Glutamatergic neuron (in vitro differentiated cells): ENCODE measurements around the gene VTI1A. TPM values are rescaled to one million over a fixed set of nuclear protein-coding genes. Genes with fewer than 3 reads are reported as not detected.
A peak's percentile ranks its signal among the peaks of the same experiment; 100 is the strongest.

Experiments used
- DNase-seq: peaks from one replicate; pipeline ENCODE4 v3.0.0; 2022
- H3K27ac Mint-ChIP-seq: one replicate; pipeline ENCODE4 v1.8.0; 2020; ENCODE audit warnings: mild to moderate bottlenecking, mixed read lengths, inconsistent platforms; ENCODE audit not compliant: unreplicated experiment
- H3K27me3 Mint-ChIP-seq: one replicate; pipeline ENCODE4 v1.8.0; 2020; ENCODE audit warnings: mild to moderate bottlenecking, moderate library complexity, mixed read lengths, inconsistent platforms; ENCODE audit not compliant: unreplicated experiment
- H3K36me3 Mint-ChIP-seq: one replicate; pipeline ENCODE4 v1.8.0; 2020; ENCODE audit warnings: mild to moderate bottlenecking, mixed read lengths, inconsistent platforms; ENCODE audit not compliant: unreplicated experiment
- H3K4me1 Mint-ChIP-seq: one replicate; pipeline ENCODE4 v1.8.0; 2020; ENCODE audit warnings: mild to moderate bottlenecking, low read depth, mixed read lengths, inconsistent platforms; ENCODE audit not compliant: unreplicated experiment
- H3K4me3 Mint-ChIP-seq: one replicate; pipeline ENCODE4 v1.8.0; 2020; ENCODE audit warnings: mild to moderate bottlenecking, mixed read lengths, inconsistent platforms; ENCODE audit not compliant: unreplicated experiment
- H3K9me3 Mint-ChIP-seq: one replicate; pipeline ENCODE4 v1.8.0; 2020; ENCODE audit warnings: mild to moderate bottlenecking, moderate library complexity, mixed read lengths, inconsistent platforms; ENCODE audit not compliant: unreplicated experiment
- total RNA-seq: library from RNA; stranded (reverse); fragmentation: NEBNext Ultra II Directional; extraction: Animal tissue kit (Norgen Biotek cat#: 25700); gene quantifications from one replicate; pipeline ENCODE4 v1.2.1, GENCODE V29; 2021; ENCODE audit not compliant: unreplicated experiment
- TF ChIP-seq, protein P1 (sequence below): fragments of 200-600 bp; sonication (generic); IDR thresholded peaks from one replicate; pipeline ENCODE4 v1.5.0; 2021; ENCODE audit not compliant: partially characterized antibody, unreplicated experiment

VTI1A gene
- total RNA-seq, 1 donor from 2014 or later: 61.0 TPM

DNA sequence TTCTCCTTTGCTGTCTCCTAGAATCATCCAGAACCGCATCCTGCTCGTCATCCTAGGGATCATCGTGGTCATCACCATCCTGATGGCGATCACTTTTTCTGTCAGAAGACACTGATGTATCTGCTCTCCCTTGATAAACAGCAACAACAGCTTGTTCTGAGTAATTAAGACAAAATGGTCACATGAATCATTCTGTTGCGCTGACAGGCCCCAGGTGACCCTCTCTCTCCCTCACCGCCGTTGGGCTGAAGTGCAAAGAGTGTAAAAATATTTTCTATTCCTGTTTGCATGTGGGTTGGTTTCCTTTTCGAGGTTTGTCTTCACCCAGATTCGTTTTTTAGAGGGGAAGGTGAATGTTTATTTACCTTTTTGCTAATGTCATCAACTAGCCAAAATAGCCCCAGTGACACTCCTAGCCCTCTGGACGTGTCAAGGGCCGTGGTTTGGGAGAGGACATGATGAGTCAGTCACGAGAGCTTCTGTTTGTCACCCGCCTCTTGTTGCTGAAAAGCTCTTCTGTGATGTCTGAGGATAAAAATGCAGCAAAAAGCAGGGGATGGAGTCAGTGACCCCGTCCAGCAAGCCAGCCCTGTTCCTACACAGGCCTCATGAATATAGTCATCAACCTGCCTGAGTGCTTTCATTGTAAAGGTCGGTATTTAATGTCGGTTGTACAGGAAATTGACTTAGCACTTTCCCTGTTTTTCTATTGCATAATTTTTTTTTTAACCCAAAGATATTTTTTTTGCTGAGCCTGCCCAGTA, 368.4 kb downstream of the VTI1A start:
- Mint-ChIP-seq H3K4me1 (peaks cover 41% of the 10 kb centered on the region), H3K27ac (peak overlapping the region; percentile 62), H3K9me3 (peaks cover 5% of the 10 kb centered on the region), H3K27me3 (peaks cover 2% of the 10 kb centered on the region), H3K36me3 (no peaks in the 10 kb centered on the region), H3K4me3 (no peak overlapping the region)
- no peak for DNase-seq
- TF ChIP-seq, protein P1, sequence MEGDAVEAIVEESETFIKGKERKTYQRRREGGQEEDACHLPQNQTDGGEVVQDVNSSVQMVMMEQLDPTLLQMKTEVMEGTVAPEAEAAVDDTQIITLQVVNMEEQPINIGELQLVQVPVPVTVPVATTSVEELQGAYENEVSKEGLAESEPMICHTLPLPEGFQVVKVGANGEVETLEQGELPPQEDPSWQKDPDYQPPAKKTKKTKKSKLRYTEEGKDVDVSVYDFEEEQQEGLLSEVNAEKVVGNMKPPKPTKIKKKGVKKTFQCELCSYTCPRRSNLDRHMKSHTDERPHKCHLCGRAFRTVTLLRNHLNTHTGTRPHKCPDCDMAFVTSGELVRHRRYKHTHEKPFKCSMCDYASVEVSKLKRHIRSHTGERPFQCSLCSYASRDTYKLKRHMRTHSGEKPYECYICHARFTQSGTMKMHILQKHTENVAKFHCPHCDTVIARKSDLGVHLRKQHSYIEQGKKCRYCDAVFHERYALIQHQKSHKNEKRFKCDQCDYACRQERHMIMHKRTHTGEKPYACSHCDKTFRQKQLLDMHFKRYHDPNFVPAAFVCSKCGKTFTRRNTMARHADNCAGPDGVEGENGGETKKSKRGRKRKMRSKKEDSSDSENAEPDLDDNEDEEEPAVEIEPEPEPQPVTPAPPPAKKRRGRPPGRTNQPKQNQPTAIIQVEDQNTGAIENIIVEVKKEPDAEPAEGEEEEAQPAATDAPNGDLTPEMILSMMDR: no peak

DNA sequence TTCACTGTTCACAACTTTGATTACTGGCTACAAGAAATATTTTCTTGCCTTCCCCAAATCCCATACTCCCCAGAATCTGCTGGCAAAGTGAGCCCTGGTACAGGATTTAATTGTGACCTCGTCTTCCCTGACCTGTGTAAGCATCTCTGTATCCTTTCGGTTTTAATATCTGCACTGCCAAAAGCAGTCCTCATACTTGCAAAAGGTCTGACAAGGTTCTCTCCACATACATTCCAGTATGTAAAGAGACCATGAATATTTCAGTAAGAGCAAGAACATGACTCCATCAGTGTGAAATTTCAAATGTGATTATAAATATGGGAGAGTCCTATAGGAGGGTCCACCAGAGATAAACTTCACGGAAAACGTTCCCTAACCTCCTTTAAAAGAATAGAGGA, 369.0 kb downstream of the VTI1A start:
- Mint-ChIP-seq H3K9me3 (peaks cover 7% of the 10 kb centered on the region), H3K36me3 (no peaks in the 10 kb centered on the region), H3K4me3 (no peak overlapping the region), H3K27me3 (peaks cover 2% of the 10 kb centered on the region), H3K27ac (no peak overlapping the region), H3K4me1 (peaks cover 38% of the 10 kb centered on the region)
- TF ChIP-seq, protein P1: no peak
- no peak for DNase-seq

DNA sequence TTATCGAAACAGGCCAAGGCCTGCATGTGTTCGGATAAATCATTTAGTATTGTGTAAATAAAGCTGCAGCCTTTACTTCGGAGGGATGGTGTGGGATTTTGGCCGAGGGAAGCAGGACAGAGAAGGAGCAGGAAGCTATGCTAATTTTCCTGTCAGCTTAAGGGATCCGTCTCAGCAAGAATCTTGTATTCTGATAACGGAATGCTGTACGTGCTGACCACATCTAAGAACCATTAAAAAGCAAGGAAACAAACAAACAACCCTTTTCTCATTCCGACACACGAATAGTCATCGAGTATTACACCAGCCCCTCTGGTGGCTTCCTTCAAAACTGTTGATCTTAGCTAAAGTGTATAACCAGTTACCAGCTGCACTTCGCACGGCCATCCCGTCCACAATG, 369.9 kb downstream of the VTI1A start:
- no peak overlapping the region for H3K27ac Mint-ChIP-seq
- H3K9me3 Mint-ChIP-seq: peaks cover 7% of the 10 kb centered on the region
- peaks cover 37% of the 10 kb centered on the region for H3K4me1 Mint-ChIP-seq
- no peaks in the 10 kb centered on the region for H3K36me3 Mint-ChIP-seq
- no peak overlapping the region for H3K4me3 Mint-ChIP-seq
- no peak for DNase-seq
- TF ChIP-seq, protein P1: no peak
- peaks cover 2% of the 10 kb centered on the region for H3K27me3 Mint-ChIP-seq

DNA sequence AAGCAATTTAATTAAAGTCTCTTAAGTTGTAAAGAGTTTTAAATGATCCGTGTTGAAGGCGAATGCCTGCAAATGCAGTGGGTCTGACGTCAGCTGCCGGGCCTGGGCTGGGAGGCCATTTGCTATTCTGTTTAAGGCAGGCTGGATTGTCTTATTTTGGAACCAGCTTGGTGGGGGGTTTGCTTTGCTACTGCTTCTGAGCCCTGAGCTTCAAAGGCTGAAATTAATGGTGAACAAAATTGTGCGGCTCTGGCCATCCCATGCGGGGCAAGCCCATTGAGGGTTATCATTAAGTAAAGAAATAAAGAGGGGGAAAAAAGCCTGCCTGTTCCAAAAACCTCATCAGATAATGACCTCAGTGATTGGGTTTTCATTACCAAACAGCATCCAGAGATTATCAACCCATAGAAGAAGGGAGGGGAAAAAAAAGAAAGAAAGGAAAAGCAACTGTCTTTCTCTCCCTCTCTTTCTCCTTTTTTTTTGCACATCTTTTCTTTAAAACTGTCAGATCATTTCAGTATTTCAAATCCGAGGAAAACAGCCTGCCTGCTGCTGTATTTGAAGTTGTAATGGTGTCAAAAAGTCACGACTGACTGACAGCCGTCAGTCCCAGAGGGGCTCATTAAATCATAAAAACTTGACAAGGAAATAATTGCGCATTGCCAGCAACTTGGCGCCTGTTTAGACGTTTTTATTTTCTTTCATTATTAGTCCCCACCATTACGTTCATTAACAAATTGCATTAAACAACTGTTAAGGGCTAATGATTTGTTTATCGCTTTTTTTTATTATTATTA, 371.2 kb downstream of the VTI1A start:
- Mint-ChIP-seq H3K4me1 (peaks cover 33% of the 10 kb centered on the region), H3K36me3 (no peaks in the 10 kb centered on the region), H3K9me3 (peaks cover 8% of the 10 kb centered on the region), H3K4me3 (no peak overlapping the region), H3K27ac (peak overlapping the region; percentile 19), H3K27me3 (peaks cover 2% of the 10 kb centered on the region)
- DNase-seq: no peak
- TF ChIP-seq, protein P1: no peak

DNA sequence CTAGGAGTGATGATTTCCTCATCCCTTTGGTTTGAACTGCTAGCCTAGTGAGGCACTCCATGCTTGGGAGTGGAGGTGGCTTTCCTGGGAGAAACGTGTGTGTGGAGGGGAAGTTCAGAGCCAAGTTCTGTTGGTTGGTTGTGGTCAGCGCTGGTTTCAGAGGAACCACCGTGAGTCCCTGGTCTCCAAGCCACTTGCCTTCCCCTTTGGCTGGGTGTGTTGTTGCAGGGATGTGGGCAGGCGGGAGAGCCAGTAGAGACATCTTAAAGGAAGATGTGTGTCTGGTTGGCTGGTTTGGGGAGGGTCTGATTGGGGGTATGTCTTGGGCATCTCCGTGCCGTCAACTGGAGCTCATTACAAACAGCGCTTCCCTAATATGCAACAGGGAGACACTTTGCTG, 372.2 kb downstream of the VTI1A start:
- Mint-ChIP-seq H3K9me3 (peaks cover 10% of the 10 kb centered on the region), H3K36me3 (no peaks in the 10 kb centered on the region)
- TF ChIP-seq, protein P1: no peak

More for the DNA sequence above, 372.2 kb downstream of the VTI1A start:
- Mint-ChIP-seq H3K27ac (no peak overlapping the region), H3K4me3 (no peak overlapping the region), H3K27me3 (peaks cover 2% of the 10 kb centered on the region), H3K4me1 (peaks cover 29% of the 10 kb centered on the region)
- DNase-seq: no peak
